ENCODE data around the gene YPEL2.
A peak's percentile ranks its signal among the peaks of the same experiment; 100 is the strongest.
"Not testable (repeated sequence)": the region's sequence is repeated elsewhere in the genome, so short reads cannot be mapped to it uniquely, and the experiment has no call there.

YPEL2 gene

DNA sequence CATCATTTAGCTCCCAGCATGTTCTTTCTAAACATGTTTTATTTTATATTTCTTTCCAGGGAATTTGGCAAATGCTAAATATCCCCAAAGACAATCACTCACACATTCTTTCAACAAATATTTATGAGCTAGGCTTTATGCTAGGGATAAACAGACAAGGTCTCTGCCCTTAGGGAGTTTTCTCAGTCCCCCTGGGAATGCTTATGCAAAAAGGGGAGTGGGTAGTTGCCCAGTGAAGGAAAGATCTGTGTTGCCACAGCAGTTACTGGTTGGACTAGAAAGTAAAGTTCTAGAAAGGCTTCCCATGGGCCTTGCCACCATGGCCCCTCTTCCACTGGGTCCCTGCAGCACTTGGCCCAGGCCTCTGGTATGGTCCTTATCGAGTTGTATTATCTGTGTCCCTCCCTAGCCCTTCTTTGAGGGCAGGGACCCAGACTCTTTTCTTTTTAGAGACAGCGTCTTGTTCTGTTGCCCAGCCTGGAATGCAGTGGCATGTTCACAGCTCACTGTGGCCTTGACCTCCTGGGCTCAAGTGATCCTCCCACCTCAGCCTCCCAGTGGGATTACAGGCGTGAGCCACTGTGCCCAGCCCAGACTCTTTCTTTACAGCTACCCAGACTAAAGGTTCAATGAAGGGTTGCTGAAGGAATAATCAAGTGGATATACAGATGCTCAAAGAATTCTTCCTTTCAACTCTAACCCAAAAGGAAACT lies 78.0 kb downstream of the YPEL2 start:
- peak; percentile 29 for DNase-seq

DNA sequence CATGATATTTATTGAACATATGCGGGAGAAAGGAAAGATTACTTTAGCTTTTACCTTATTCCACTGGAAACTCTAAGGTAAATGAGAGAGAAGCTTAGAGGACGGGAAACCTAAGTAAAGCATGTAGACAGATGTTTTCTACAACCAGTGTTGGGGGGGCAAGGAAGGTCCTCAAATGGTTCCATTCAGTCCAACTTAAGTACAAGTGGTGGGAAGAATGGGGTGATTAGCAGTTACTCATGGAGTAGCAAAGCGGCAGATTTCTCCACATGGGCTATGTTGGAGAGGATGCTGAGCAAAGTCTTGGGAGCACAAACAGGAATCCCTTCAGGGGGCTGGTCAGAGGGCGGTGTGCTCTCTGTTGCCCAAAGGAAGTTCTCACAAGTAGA lies 78.6 kb downstream of the YPEL2 start:
- DNase-seq, result no peak

DNA sequence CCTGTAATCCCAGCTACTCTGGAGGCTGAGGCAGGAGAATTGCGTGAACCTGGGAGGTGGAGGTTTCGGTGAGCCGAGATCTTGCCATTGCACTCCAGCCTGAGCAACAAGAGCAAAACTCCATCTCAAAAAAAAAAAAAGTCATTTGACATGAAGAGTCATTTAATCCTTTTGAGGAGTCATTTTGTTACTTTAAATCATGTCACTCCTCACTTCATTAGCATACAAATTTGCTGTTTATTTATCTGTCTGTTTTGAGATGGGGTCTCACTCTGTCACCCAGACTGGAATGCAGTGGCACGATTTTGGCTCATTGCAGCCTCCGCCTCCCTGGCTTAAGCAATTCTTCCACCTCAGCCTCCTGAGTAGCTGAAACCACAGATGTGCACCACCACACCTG lies 81.0 kb downstream of the YPEL2 start:
- DNase-seq, result not testable (repeated sequence)

DNA sequence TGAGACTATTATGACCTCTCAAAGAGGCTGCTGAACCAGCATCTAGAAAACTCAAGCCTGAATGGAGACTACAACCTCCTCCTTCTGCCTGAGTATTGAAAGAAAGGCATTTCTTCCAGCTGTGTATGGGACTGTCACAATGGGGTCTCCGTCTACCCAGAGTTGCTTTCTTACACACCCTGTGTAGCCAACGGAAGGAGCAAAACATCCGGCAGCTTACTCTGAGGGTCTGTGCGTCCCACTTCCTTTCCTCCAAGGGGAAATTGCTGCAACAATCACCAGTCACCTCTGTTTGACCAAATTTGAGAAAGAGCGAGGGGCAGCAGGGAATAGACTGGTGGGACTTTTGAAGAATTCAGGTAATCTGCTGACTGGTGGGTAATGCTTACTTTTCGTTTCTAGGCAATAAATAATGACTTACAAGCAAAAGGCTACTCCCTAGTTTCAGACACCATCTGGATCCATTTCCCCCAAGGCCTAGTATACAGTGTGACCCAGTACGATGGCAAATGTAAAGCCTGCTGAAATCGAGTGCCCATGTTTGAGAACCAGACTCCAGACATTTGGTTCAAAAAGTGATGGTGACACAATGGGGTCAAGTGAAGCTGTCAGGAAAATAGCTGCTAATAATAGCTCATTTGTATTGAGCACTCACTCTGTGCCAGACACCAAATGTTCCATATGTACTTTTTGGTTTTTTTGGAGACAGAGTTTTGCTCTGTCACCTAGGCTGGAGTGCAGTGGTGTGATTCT lies 81.7 kb downstream of the YPEL2 start:
- DNase-seq, result peak; percentile 83

DNA sequence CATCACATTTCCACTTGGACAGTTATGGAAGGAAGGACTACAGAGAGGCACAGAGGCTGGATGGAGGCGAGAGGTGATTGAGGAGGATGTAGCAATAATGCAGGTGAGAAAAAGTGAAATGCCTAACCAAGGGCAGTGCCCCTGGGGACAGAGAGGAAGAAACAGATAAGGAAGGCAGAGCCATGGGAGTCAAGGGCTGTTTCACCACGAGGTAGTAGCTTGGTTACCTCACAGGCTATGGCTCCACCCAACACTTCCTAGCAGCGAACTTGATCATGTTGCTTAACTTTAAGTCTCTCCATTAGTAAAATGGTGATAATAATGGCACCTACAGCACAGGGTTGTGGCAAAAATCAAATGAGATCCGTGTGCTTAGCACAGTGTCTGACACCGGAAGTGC lies 83.9 kb downstream of the YPEL2 start:
- DNase-seq, result no peak

DNA sequence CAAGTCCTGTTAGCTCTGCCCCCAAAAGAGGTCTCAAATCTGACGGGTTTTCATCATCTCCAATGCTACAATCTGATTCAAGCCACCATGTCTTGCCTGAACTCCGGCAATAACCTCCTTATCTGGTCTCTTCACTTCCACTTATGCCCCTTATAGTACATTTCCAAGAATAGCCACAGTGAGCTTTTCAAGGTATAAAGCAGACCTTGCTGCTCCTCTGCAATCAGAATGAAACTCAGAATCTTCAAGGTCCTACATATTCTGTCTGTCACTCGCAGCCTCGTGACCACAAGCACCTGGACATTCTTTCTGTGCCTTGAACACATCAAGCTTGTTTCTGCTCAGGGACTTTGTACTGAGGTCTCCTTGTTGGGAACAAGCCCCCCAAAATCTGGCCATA lies 84.7 kb downstream of the YPEL2 start:
- no peak for DNase-seq

DNA sequence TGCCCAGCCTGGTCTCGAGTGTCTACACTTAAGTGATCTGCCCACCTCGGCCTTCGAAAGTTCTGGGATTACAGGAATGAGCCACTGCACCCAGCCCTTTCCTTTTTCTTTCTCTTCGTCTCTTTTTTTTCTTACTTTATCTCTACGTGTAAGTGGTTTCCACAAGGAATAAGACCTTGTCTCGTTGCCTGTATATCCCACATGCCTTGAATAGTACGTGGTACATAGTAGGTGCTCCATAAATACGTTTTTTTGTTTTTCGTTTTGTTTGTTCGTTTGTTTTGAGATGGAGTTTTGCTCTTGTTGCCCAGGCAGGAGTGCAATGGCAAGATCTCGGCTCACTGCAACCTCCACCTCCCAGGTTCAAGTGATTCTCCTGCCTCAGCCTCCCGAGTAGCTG lies 86.0 kb downstream of the YPEL2 start:
- DNase-seq, result no peak

DNA sequence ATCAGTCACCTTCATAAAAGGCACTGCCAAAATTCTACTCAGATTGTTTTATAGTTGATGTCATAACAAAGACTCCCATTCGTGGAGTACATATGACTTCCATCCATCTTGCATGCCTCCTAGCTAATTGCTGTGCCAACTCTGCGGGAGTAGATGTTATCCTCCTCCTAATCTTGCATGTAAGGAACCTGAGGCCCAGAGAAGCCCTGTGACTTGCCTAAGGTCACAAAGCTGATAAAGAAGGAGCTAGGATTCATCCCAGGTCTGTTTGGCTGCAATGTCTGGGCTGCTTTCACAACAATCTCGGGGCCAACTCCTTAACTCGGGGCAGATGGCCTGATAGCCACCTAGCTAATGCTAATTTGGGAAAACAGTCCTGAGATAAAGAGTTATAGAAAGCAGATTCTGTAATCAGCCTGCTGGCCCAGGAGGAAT lies 87.3 kb downstream of the YPEL2 start:
- DNase-seq, result no peak

DNA sequence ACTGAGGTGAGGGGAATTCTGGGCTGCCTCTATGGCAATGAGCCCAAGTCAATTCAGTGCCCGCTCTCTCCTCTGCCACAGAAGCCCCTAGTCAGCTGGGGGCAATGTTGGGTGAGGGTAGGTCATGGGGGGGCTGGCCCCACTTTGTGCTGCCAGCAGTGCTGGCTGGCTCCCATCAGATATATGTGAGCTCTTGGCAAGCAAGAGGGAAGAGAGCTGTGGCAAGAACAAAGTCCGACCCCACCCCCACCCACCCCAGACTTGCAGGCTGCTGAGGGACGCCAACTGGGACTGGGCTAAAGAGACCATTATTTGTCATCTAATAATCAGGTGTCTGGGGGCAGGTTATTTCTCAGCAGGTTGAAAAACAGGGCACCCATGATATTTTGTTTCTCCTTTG lies 89.4 kb downstream of the YPEL2 start:
- no peak for DNase-seq

DNA sequence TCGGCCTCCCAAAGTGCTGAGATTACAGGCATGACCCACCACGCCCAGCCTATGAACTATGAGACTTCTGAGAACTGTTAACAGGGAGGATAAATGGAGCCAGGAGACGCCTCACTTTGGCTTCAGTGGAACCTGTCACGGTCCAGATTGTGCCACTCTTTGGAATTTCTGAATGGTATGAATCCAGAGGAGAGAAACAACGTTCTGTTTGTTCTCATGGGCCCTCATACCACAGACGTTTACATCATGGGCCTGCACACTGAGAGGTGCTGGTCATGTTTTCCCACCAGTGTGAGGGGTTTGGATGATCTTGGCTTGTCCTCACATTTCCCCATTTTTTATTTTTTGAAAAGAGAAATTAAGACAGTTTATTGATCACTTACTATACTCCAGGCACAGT lies 90.3 kb downstream of the YPEL2 start:
- no peak for DNase-seq

DNA sequence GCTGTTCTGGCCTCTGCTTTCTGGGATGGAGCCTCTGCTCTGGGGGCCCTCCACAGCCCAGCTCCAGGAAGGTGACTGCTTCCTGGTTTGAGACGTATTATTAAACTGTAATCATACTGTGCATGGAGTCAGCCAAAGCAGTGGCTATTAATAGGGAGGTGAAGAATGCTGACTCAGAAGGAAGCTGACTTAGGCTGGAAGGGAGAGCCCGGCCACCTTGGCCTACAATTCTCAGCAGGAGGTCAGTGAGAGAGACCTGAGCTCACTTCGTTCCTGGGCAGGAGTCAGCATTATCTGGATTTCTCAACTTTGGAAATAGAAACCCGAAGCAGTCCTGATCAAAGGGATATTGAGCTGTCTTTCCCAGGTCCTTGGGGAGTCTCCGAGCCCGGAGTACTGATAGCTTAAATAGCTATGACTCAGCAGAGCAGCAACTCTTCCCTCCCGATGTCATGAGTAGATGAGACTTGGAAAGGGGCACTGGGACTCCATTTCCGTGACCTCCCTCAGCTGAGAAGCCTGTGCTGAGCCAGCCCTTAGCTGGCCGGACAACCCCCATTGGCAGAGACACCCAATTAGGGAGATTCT lies 91.8 kb downstream of the YPEL2 start:
- DNase-seq, result peak; percentile 58

DNA sequence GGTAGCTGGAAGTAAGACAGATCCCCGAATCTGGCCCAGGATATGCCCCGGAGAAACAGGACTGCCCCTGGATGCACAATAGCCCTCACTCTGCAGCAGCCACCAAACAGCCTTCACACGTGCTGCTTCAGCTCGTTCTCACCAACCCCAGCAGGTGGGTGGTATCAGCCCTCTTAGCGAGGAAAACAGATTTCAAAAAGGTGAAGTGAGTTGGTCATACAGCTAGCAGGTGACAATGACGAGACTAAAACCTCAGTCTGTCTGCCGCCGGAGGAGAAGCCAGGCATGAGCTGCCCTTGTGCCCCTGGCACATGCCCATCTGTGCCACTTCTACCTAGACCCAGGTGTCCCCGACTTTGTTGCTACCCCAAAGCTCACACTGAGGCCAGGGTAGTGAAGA lies 92.4 kb downstream of the YPEL2 start:
- no peak for DNase-seq

DNA sequence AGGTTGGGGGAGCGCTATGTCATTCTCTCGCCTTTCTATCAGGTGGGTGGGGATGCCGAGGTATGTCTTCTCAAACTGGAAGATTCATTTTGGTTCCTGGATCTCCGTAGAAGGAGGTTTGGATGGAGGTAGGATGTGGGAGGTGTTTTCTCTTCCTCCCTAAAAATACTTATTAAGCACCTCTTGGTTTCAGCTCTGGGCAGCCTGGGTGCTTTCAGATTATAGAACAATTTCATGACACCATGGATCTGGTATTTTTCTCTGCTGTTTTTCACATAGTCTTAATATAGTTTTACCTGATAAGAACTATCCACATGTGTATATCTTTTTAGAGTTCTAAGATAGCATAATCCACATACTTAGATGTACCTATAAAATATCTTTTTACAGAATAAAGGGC lies 92.9 kb downstream of the YPEL2 start:
- DNase-seq, result no peak

DNA sequence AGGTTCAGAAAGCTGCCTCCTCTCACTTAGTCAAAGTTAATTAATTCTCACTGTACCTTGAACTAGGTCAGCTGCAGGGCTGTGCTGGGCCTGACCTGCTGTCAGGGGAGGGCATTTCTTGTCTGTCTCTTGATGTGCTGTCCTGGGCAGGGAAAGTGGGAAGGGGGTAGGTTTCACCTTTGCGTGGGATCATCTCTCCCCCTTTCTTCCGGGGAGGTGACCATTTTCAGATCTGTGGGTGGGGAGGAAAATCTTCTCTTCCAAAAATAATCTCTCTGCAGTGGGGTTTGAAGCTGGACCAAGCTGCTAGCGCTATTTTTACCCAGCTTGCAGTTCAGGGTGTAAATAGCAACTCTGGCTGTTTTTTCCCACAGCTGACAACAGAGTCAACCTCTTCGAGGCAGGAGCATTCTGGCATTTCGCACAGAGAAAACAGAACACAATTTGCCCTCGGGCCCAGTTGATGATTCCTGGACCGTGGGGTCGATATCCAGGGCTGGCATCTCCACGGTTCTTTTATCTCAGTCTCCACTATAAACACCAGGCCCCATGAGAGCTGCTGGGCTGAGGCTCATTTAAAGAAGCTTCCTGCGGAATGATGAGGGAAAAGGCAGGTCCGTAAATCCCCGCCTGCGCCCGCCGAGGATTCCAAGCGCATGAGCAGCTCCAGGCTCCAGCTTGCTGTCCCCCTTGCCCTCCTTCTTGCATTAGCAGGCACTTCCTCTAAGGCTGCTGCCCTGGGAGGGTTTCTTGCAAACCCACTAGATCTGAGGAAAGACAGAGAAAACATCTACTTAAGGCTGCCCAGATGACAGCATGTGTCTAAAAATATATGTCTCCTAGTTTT lies 93.9 kb downstream of the YPEL2 start:
- DNase-seq, result no peak

DNA sequence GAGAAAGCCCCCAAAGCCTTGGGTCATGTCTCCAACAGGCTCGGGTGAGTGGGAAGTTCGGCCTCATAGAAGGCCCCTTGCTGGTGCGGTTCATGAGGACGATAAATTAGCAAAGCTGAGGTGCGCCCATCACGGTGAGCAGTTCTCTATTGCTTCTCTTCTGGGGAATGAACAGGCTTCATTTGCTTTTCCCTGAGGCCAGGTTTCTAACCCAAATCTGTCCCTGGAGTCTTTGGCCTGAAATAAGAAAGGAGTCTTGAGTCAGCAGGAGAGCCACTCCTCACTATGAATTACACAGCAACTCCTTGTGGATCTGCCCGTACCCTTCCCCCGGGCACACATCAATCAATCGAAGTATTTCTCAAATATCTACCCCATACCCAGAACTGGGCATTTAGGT lies 94.6 kb downstream of the YPEL2 start:
- DNase-seq, result no peak

DNA sequence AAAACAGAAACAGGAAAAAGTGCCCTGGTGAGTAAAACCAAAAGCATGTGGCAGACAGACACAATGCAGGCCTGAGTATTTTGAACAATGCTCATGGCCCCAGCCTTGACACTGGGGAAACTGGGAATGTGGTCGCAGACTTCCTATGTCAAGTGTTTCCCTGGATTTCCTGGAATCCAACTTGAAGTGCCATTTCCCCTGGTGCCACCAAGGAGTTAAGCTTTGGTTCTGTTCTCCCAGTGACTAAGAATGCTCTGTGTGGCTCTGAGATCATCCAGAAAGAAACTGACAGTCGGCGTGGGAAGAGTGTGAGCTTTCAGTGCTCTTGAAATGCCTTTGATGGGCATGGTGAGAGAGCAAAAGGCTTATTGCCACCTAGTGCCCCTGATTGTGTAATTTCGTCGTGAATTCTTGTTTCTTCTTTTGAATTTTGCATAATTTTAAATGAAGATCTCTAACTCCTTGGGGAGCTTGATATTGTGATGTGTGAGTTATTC lies 96.0 kb downstream of the YPEL2 start:
- DNase-seq, result no peak

DNA sequence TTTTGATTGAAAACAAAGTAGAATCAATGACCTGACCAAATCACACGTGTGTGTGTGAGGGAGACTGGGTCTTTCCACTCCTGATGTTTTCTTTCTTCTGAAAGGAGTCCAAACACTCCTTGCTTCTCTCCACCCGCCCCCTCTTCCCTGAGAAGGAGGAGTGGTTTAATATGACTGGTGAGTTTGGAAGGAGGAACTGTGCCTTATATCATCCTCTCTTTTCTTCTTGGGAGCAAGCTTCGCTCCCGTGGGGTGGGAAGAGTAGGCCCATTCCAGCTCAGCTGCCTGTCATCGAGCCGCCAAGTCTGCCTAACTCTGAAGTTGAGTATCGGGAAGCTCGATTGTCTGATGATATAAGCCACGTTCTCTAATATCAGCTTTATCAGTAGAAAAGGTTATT lies 96.5 kb downstream of the YPEL2 start:
- DNase-seq, result no peak

DNA sequence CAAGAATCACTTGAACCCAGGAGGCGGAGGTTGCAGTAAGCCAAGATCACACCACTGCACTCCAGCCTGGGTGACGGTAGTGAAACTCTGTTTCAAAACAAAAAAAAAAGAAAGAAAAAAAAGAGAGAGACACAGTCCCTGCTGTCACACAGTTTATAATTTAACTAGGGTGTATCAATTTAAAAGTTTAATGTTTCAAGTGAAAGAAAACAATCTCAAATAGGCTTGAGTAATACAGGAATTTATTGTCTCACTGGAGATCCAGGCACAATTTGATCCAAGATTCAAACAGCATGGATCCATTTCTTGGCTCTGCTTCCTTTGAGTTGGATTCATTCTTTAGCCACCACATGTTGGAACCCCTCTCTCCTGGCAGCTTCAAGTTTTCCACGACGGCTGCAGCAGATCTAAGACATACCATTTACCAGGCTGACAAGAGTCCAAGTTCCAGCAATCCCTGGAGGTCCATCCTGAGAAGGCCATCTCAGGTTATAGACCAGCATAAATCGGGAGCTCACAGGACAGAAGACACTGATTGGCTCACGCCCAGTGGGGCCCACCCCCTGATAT lies 97.5 kb downstream of the YPEL2 start:
- no peak for DNase-seq

DNA sequence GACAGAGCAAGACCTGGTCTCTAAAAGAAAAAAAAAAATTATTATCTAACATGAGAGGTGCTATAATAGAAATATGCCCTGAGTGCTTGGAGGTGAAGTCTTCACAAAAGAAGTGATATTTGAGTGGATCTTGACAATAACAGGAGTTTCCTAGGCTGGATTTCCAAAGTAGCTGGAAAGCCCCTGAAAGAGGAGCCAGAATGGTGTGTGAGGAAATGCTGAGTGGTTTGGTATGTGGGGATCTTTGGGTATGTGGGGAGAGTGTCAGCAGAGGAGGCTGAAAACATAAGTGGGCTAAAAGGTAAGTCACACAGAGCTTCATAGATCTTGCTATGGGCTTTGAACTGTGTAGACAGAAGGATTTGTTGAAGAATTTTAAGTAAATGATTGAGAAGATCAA lies 100.1 kb downstream of the YPEL2 start:
- no peak for DNase-seq

DNA sequence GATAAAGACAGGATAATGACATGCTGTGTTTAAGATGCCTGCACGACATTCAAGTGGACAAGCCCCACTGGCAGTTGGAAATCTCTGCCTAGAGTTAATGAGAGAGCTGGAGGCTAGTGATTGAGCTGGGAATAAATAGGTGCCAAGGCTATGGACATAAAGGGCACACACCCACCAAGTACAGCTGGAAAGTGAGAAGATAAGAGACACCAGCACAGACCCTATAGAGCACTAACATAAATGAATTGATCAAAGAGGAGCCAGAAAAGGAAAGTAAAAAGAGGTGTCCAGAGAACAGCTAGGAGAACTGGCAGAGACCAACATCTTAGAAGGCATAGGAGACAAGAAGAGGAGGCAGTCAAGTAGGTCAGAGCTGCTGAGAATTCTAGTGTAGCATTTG lies 101.2 kb downstream of the YPEL2 start:
- DNase-seq, result peak; percentile 86

DNA sequence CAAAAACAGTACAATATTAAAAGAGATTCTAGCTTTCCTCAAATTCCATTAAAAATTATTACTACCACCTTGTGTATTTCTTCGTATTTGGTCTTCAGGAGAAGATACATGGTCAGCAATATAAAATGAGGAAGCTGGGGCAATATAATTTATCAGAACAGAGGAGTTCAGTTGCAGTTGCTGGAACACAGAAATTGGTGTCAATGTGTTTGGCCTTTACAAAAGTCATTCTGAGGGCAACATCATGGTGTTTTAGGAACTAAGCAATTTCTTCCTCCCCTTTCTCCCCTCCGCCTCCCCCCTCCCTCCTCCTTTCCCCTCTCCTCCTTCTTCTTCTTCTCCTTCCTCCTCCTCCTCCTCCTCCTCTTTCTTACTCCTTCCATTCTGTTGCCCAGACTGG lies 102.1 kb downstream of the YPEL2 start:
- no peak for DNase-seq

DNA sequence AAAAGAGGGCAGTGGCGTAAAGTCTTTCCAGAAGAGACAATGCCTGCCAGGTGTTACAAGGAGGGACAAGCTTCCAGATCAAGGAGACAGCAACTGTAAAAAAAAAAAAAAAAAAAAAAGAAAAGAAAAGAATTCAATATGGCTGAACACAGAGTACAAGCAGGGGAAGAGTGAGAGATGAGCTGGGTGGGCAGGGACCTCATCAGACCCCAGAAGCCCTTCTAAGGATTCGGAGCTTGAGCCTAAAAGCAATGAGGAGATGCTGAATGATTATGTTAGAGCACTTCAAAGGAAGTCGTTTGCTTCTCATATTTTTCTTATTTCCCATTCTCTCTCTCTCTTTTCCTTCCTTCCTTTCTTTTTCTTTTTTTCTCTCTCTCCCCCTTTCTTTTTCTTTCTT lies 103.0 kb downstream of the YPEL2 start:
- DNase-seq, result no peak

DNA sequence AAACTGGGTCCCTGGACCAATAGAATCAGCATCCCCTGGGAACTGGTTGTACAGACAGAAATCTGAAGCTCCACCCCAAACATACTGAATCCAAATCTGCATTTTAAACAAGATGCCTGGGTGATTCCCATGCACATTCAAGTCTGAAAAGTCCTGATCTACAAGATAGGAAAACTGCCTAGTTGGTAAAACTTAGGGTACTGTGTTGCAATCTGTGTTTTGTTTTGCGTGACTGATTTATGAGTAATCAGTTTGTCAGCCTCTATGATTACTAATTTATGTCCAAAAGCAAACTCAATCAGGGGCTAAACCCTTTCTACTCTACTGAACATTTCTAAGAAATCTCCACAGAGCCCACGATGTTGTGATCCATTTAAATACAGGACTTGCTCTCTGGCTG lies 103.8 kb downstream of the YPEL2 start:
- peak; percentile 44 for DNase-seq
